ENCODE data around the gene NAGK.
"Not testable (repeated sequence)": the region's sequence is repeated elsewhere in the genome, so short reads cannot be mapped to it uniquely, and the experiment has no call there.

NAGK gene

DNA sequence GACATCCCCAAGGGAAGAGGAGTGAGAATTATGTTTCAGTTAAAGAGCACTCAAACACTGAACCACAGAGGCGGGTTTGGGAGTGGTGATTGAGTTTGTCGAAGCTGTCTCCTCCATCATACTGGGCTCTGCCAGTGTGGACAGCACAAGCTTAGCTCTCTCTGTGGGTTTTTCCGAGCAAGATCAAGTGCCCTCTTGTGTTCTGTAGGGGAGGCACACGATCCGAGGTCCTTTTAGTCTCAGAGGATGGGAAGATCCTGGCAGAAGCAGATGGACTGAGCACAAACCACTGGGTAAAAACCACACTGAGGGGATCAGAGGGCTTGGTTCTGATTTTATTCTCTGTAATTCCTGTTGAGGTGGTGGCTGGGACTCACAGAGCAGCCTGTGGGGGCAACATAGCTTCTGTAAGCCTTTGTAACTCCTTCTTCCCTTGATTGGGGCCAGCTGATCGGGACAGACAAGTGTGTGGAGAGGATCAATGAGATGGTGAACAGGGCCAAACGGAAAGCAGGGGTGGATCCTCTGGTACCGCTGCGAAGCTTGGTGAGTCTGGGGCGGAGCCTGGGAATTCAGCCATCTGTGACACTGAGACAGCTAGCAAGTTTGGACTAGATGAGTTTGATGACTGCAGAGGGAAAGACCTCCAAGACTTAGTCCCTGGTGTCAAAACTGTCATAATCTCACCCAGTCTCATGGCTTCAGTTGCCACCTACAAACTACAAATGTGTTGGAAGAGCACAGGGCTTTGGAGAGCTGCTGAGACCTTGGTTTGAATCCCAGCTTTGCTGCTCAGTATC lies 2.0 kb downstream of the NAGK start:
- FAIRE-seq, result no peak

DNA sequence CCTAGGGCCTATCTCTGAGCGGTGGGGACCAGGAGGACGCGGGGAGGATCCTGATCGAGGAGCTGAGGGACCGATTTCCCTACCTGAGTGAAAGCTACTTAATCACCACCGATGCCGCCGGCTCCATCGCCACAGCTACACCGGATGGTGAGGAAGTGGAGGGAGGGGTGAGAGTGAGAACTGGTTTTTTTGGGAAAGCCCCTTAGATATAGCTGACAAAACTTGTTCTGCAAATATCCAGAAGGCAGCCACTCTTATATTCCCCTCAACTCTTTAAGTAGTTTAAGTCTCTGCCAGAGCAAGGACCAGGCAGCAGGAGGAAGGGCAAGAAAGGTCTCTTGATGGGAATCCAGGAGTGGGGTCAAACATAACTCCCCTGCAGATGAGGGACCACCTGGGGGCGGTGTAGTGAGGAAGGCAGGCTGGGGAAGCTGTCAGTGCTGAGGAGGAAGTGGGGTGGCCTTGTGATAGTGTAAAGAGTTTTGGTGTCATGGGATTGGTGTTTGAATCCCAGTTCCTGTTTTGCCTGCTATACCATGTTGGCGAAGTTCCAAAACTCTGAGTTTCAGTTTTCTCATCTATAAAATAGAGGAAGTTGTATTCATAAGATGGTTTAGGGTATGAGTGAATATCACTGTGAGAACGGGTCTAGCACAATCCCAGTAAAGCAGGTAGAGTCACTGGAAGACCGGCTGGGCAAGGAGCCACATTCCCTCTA lies 3.4 kb downstream of the NAGK start:
- no peak for FAIRE-seq

DNA sequence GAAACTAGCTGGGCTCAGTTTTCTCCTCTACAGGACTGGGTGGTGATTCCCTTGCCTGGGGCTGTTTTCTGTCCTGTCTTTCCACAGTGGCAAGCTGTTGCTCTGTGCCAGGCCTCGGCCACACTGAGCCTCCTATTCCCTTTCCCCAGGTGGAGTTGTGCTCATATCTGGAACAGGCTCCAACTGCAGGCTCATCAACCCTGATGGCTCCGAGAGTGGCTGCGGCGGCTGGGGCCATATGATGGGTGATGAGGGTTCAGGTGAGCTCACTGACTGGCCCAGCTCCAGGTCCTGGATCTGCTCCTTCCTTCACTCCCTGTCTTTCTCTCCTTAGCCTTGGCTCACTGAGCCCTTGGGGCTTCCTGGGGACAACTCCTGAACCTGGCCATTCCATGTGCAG lies 4.0 kb downstream of the NAGK start:
- FAIRE-seq, result no peak

DNA sequence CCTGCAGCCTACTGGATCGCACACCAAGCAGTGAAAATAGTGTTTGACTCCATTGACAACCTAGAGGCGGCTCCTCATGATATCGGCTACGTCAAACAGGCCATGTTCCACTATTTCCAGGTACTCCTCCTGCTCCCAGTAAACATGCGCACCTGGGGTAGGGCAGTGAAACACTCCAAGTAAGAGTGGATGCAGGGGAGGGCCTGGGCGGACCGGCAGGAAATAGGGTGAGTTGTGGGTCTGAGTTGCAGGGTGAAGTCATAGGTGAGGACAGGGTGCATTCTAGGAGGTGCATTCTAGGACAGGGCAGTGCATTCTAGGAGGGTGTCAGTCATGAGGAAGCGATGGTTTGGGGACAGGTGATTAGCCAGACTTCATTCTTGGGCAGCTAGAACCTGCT lies 5.0 kb downstream of the NAGK start:
- FAIRE-seq, result no peak

DNA sequence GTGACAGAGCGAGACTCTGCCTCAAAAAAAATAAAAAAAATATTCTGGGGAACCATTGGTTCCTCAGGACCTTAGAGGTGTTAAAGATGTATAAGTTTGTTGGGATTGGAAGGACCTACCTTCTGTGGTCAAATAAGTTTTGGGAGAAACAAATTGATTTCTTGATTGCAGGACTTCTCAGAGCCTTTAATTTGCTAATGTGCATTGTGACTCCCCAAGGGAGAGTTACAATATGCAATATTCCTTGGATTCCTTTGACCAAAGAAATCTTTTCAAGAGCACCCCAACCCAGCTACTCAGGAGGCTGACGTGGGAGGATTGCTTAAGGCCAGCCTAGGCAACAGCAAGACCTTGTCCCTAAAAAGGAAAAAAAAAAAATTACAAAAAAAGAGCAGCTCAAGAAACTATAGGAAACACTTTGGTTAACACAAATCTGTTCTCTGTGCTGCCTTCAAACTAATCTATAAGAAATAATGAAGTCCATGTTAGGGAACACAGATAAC lies 6.5 kb downstream of the NAGK start:
- FAIRE-seq, result no peak

DNA sequence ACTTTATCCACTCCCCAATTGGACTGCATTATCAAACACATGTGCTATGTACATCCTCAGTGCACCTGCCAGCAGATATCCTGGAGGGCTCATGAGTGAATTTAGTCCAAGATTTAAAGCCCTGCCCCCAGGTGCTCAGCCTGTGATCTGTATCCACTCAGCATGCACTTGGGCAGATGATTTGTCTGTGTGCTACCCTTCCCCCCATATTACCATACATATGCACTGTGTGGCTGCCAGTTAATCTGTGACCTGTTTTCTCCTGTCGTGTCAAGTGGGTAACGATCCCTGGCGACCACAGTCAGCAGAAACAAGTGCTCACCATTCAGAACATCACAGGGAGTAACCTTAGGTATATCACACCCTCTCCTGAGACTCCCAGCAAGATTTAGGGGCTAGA lies 10.2 kb downstream of the NAGK start:
- no peak for FAIRE-seq

DNA sequence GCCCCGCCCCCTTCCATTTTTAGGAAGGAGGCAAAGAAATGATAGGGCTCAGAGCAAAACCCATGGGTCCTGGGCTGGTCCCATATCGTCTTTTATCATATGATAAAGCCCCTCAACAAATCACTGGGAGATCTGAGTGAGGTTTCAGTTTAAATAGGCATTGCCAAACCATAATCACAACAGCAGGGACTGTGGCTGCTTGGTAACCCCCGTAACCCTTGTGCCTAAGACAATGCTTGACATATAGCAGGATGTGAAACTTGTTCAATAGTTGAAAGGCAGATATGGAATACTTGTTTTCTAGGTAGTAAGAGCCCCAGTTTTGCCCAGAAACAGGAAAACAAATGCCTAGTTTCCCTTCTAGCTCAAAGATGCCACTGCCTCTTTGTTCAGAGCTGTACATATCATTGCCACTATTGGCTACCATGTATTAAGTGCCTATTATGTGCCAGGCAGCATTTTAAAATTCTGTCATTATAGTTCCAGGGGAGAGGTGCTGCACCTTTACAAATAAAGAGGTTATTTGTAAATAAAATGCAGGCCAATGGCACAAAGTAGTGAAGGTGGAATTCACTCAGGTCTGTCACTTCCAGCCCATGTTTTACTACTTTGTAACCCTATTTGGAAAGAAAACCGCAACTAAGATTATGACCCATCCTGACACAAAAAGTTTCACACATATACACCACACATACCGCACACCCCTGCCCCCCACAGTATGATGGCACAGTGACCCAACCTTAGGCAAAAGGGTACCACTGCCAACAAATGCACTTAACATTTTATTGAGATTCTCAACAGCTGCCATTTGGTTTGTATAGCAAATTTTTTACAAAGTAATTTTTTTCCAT lies 14.2 kb downstream of the NAGK start:
- FAIRE-seq, result no peak

DNA sequence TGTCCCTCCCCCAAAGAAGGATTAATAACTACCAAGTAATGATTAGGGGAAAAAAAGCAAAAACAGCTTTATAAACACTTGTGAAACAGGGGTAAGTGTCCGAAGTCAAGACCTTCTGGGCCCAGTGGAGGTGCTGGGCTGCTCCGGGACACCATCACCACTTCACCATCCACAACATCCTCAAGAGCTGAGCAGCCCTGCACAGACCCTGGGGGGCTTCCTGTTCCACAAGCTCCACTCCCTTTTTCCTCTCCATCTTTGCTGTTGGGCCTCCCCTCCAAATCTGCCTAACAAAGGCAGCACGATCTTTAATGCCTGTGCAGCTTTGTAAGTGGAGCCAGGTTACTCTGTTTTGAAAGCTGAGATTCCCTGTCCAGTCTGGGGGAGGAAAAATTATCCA lies 14.8 kb downstream of the NAGK start:
- not testable (repeated sequence) for FAIRE-seq

DNA sequence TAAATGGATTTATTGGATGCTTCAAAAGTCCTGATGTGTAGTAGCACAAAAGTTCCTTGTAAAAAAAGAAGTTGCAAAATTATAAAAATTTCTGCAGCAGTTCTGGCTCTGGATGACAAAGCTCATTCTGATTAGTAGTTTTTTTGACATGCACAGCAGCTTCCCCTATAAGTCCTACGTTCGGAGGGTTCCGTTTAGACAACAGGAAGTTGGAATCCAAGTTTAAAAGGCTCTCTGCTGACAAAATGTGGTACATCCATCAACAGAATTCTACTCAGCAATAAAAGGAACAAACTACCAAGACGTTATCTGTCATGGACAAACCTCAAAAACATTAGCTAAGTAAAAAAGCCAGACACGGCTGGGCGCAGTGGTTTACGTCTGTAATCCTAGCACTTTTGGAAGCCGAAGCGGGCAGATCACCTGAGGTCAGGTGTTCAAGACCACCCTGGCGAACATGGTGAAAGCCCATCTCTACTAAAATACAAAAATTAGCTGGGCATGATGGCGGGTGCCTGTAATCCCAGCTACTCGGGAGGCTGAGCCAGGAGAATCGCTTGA lies 15.4 kb downstream of the NAGK start:
- peak; percentile 72 for FAIRE-seq

DNA sequence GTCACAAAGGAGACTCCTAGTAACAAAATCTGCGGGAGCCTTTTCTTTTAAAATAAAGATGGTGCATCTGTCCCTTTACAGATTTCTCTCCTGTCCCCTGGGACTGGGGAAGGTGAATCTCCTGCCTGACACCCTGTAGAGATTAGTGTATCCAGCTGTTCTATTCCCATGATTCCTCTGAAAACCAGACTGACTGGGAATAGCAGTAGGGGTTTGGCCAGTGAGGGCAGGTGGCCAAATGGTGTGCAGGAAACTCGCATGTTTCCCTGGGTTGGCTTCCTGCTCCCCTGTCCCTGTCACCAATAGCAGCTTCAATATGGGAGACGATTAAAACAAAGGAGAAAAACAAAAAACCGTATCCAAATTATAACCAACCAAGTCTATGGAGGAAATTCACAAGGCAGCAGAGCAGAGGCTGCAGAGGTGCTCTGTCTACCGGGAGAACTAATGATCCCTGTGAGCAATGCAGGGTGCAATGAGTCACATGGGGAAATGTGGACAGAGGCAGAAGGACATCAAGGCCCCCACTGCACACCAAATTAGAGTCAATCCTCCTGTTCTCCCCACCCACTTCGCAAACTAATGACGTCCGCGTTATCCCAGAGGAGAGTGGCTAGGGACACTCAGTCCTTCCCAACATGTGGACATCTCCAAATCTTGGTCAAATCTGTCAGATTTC lies 17.0 kb downstream of the NAGK start:
- not testable (repeated sequence) for FAIRE-seq

DNA sequence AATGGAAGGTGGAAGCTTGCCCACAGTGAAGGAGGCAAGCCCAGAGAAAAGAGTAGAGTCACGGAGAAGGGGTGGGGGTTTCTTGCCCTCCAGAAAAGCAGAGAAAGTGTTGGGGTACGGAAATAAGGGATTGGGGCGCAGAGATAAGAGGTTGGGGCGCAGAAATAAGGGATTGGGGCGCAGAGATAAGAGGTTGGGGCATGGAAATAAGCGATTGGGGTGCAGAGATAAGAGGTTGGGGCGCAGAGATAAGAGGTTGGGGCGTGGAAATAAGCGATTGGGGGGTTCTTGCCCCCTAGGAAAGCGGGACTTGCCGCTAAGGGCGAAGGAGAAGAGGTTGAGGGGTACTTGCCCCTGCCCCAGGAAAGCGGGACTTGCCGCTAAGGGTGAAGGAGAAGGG lies 21.0 kb downstream of the NAGK start:
- not testable (repeated sequence) for FAIRE-seq

DNA sequence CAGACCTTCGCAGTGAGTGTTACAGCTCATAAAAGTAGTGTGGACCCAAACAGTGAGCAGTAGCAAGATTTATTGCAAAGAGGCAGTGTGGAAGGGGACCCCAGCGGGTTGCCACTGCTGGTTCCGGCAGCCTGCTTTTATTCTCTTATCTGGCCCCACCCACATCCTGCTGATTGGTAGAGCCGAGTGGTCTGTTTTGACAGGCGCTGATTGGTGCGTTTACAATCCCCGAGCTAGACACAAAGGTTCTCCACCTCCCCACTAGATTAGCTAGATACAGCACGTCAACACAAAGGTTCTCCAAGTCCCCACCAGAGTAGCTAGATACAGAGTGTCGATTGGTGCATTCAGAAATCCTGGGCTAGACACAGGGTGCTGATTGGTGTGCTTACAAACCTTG lies 23.4 kb downstream of the NAGK start:
- not testable (repeated sequence) for FAIRE-seq

DNA sequence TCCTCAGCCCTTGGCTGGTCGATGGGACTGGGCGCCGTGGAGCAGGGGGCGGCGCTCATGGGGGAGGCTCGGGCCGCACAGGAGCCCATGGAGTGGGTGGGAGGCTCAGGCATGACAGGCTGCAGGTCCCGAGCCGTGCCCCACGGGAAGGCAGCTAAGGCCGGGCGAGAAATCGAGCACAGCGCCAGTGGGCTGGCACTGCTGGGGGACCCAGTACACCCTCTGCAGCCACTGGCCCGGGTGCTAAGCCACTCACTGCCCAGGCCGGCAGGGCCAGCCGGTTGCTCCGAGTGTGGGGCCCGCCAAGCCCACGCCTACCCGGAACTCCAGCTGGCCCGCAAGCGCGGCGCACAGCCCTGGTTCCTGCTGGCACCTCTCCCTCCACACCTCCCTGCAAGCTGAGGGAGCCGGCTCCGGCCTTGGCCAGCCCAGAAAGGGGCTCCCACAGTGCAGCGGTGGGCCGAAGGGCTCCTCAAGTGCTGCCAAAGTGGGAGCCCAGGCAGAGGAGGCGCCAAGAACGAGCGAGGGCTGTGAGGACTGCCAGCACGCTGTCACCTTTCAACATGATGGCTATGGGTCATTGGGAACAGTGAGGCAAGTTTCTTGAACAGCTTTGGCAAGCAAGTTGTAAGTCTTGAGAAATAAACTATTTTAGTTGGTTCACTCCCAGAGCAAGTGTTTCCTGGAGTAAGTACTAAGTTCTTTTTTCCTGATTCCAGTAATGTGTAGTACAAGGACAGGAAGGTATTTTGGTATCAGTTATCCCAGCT lies 24.2 kb downstream of the NAGK start:
- not testable (repeated sequence) for FAIRE-seq

DNA sequence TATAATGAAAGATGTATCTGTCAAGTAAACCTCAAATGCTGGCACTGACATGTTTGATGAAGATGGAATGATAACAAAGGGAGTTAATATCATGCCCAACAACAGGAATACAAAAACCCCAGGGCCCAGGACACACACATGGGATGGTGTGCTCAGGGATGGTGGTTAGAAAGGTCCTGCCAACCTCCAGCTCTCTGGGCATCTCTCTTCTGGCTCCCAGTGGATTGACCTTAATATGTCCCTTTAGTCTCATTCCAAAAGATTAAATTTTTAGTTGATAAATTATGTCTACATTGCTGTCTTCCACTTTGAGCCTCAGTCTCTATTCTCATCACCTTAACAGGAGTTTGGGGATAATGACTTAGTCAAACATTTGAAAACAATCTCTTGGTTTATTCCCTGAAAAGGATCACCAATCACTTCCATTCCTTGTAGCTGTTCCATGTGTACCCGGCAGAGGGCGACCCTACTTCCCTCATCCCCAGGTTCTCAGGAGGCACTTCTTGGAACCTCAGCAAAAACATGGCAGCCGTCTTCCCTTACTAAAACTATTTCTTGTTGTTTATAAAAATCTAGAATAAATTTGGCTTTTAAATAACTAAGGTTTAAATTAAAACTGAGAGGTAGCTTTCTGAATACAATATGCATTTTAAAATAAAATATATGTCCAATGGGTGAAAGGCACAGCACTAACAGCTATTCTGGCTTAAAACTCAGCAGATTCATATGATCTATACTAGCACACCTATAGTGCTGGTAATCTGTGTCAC lies 31.9 kb downstream of the NAGK start:
- no peak for FAIRE-seq

DNA sequence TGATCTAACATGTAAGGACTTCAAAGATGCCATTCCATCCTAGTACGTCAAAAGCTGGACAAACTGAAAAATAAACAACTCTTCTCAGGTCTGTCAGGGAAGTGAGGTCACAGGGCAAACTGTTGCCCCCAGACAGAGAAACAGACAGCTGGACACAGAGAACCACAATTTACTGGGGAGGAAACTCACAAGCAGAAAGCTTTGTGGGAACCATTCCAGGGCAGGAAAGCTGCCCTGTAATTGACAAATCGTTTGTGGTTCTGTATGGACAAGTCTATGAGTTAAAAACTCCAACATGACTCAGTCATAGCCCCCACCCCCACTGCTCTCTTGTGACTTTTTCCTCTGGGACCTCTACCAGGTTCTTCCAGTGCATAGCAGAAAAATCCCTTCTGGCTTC lies 33.2 kb downstream of the NAGK start:
- no peak for FAIRE-seq

DNA sequence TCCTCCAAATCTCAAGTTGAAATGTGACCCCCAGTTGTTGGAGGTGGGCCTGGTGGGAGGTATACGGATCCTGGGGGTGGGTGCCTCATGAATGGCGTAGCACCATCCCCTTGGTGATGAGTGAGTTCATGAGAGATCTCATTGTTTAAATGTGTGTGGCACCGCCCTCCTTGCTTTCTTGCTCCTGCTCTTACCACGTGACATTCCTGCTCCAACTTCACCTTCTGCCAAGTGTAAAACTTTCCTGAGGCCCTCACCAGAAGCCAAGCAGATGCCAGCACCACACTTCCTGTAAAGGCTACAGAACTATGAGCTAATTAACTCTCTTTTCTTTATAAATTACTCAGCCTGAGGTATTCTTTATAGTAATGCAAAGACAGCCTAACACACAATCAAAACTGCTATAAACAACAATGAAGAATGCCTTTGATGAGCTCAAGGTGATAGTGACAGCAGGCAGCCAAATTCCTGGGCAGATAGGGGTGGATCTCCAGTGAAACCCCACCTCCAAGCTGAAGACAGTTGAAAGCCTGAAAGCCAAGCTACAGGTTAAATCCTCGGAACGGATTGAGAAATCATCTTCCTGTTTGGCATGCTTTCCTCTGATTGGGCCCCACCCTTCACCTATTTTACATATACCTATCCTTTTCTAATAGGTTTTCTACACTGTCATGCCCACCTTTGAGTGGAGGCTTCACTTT lies 34.7 kb downstream of the NAGK start:
- no peak for FAIRE-seq

DNA sequence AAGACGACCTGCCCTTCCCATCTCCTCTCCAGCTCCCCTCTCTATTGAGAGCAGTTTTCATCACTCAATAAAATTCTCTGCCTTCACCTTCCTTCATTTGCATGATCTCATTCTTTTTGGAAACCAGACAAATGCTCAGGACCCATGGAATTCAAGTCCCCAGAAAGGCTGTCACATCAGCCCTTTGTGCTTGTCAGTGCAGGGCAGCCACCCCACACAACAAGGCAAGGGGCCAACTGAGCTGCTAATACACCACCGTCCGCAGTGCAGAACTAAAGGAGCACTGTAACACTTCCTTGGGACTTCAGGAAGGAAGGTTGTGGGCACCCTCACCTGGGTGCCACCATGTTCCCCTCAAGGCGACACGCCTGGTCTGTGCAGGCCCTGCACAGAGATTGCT lies 35.4 kb downstream of the NAGK start:
- FAIRE-seq, result no peak

DNA sequence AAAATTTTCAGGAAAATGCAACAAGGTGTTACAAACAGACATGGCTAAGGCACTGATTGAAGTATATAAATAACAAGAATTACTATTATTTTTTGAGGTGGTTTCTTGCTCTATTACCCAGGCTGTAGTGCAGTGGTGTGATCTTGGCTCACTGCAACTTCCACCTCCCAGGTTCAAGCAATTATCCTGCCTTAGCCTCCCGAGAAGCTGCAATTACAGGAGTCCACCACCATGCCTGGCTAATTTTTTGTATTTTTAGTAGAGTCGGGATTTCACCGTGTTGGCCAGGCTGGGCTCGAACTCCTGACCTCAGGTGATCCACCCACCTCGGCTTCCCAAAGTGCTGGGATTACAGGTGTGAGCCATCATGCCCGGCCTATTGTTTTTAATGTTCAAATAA lies 38.0 kb downstream of the NAGK start:
- not testable (repeated sequence) for FAIRE-seq

DNA sequence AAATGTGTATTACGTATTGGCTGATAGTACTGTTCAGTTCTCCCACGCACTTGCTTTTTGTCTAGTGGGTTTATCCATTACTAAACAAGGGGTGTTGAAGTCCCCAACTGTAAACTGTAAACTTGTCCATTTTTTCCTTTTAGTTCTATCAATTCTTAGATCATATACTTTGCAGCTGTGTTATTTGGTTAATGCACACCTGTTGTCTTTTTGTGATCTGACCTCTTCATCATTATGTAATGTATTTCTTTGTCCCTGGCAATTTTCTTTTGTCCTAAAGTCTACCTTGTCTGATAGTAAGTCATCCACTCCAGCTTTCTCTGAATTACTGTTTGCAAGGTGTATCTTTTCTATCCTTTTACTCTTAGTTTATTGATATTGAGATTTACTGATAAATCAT lies 39.6 kb downstream of the NAGK start:
- no peak for FAIRE-seq

DNA sequence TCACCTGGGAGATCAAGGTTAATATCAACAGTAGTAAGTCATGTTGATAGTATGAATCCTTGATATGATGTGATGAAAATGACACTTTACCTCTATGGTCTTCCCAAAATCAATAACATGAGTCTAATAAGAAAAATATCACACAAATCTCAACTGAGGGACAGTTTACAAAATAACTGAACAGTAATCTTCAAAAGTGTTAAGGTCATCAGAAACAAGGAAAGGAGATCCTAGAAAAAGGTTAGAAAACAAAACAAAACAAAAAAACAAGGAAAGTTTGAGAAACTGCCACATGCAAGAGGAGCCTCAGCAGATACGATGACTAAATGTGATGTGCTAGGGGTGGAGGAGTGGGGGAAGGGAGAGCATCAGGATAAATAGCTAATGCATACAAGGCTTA lies 45.4 kb downstream of the NAGK start:
- FAIRE-seq, result no peak
